GM13976 (cell line): ENCODE measurements around the gene TBCK.

Source experiments
- DNase-seq: peaks from one replicate; pipeline ENCODE4 v3.0.0; 2012; ENCODE audit warnings: low spot score
- CTCF ChIP-seq: IDR thresholded peaks from 2 replicates; pipeline ENCODE4 v1.5.1; 2012; ENCODE audit warnings: borderline replicate concordance, mild to moderate bottlenecking; ENCODE audit not compliant: insufficient read depth; ENCODE audit errors: extremely low read depth, missing control alignments, control extremely low read depth
- in situ Hi-C: fragments of 300-500 bp; cut with MboI; formaldehyde crosslinking; loops from one replicate; pipeline ENCODE4 v1.12.0; 2022; ENCODE audit warnings: low sequenced_read_pairs, mixed read lengths, inconsistent platforms; ENCODE audit not compliant: unreplicated experiment

The TBCK gene

DNA sequence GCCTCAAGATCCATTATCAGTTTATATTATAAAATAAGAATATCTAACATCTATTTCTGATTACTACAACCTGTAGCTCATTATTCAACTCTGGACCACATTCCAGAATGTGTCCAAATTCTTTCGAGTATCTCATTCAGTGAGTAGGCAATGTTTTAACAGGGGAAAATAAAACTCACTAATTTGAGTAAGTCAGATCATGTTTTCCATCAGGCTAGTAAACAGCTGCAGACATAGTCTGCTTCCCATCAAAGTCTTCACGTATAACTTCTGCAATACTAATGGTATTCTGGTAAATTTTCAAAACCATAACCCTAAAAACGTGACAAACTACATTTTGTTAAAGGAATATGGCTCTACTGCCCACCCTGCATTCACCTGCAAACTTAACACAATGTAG is 31.8 kb downstream of the TBCK start:
- in situ Hi-C loops, result no loop called here
- DNase-seq, result no peak
- no peak for TF ChIP-seq CTCF

DNA sequence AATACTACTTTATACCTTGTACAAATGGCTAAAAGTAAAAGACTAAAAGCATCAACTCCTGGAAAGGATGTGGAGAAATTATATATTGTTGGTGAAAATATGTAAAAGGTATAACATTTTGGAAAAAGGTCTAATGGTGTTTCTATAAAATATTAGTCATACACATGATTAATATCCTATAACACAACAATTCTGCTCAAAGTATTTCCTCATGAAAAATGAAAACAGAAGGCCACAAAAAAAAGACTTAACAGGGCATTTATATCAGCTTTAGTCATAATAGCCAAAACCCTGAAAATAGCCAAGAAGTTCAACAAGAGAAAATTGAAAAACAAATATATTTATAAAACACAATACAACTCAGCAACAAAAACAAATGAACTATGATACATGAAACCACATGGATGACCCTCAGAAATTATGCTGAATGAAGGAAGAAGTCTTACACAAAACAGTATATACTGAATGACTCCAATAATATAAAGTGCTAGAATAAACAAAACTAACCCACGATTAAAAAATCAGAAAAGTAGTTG is 38.8 kb downstream of the TBCK start:
- in situ Hi-C loops, result no loop called here
- no peak for DNase-seq
- no peak for TF ChIP-seq CTCF

GRCh38 chr4:106273831-106274230 is 42.2 kb downstream of the TBCK start:
- in situ Hi-C loops, result no loop called here
- no peak for DNase-seq
- no peak for TF ChIP-seq CTCF

GRCh38 chr4:106270736-106271135 is 45.3 kb downstream of the TBCK start:
- DNase-seq, result no peak
- in situ Hi-C loops, result no loop called here
- TF ChIP-seq CTCF, result no peak

DNA sequence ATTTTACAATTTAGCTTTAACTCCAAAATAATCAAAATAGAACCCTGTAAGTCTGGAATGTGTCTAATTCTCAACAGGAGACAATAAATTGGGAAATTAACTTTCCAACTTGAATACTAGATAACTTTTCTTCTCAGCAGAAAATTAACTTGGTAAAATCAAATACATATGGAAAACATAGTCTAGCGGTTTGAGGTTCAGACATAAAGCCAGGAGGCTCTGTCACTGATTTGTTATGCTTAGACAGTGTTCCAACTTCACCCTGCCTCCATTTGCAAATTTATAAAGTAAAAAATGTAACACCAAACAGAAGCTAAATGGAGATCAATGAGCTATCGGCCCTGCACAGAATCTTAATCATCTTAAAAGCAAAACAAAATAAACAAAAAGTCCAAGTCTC is 46.3 kb downstream of the TBCK start:
- no peak for TF ChIP-seq CTCF
- in situ Hi-C loops, result no loop called here
- DNase-seq, result no peak

DNA sequence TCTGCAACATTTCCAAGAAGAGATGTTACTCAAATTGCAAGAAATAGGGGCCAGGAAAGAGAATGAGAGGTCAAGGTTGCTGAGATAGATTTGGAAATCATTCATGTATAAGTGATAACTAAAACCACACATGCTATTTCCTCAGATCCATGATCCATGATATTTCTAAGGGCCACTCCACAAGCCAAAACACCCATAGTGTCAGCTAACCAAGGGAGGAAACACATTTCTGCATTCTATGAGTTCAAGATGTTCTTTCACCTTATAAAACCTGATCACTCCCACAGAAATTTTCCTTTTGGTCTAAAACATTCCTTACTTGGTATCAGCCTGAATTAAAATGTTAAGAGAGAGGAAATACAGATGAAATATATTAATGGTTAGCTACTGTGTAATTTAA is 47.2 kb downstream of the TBCK start:
- no peak for DNase-seq
- no peak for TF ChIP-seq CTCF
- in situ Hi-C loops, result no loop called here

DNA sequence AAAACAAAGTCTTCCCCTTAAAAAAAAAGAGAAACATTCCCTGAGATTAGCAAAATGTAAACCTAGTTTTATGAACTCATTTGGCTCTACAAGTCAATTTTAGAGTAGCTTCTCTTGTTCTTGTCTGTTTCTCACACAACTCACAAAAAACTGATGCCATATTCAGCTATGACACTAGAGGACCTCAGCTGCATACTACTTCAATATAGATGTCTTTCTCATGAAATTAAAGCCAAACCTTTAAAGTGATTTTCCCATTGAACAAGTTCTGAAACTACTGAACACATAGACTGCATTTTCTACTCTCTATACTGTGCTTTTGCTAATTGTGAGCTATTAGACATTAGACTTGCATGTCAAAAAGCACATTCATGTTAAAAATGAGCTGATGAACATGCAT is 49.8 kb downstream of the TBCK start:
- in situ Hi-C loops, result no loop called here
- TF ChIP-seq CTCF, result peak; percentile 55
- DNase-seq, result peak; percentile 17
